CD14-positive monocyte (primary cell): Measurements from ENCODE around the gene SPNS3. TPM values are rescaled to one million over a fixed set of nuclear protein-coding genes. Genes with fewer than 3 reads are reported as not detected.

Experiments used
- DNase-seq, 3 donors: peaks; one replicate each; pipeline ENCODE4 v3.0.0-alpha.2; 2011 to 2022
- H2AFZ ChIP-seq: 2 replicates; pipeline ENCODE4 v1.6.0; 2012; ENCODE audit warnings: mild to moderate bottlenecking, low read depth, low read length, inconsistent platforms; ENCODE audit not compliant: insufficient read depth, poor library complexity, severe bottlenecking
- H3K27ac ChIP-seq, 2 donors: 1 replicate in 1 of 2; 2 replicates in 1 of 2; pipeline ENCODE4 v1.5.1; 2012 to 2013; ENCODE audit warnings: low read length in 2 of 2, control low read depth in 1 of 2, inconsistent platforms in 1 of 2, low read depth in 1 of 2, mild to moderate bottlenecking in 1 of 2
- H3K27me3 ChIP-seq, 2 donors: one replicate each; pipeline versions ENCODE4 v1.6.0 to v1.6.1; 2011 to 2013; ENCODE audit warnings: low read length in 2 of 2; ENCODE audit not compliant: control insufficient read depth in 2 of 2, insufficient read depth in 2 of 2
- H3K36me3 ChIP-seq, 2 donors: replicated peaks in 1 of 2; 1 replicate in 1 of 2; 2 replicates in 1 of 2; pipeline versions ENCODE4 v1.5.1 to v1.6.1; 2012 to 2013; ENCODE audit warnings: low read length in 2 of 2, control low read depth in 1 of 2, inconsistent platforms in 1 of 2, mild to moderate bottlenecking in 1 of 2; ENCODE audit not compliant: insufficient read depth in 2 of 2, control insufficient read depth in 1 of 2
- H3K4me1 ChIP-seq, 2 donors: 1 replicate in 1 of 2; 2 replicates in 1 of 2; pipeline versions ENCODE4 v1.5.1 to v1.6.1; 2012 to 2013; ENCODE audit warnings: low read length in 2 of 2, control low read depth in 1 of 2, inconsistent platforms in 1 of 2, mild to moderate bottlenecking in 1 of 2, moderate library complexity in 1 of 2; ENCODE audit not compliant: insufficient read depth in 2 of 2, control insufficient read depth in 1 of 2
- H3K4me2 ChIP-seq: replicated peaks from 2 replicates; pipeline ENCODE3; 2012; ENCODE audit warnings: low read length, moderate library complexity, mild to moderate bottlenecking; ENCODE audit not compliant: poor library complexity, severe bottlenecking; ENCODE audit errors: extremely low read depth
- H3K4me3 ChIP-seq, 3 experiments: fragments of 200-600 bp in 1 of 3; sonication (generic) in 1 of 3; replicated peaks in 1 of 3; 1 replicate in 2 of 3; 2 replicates in 1 of 3; pipeline ENCODE4 v1.5.1; 2011 to 2013; ENCODE audit warnings: low read length in 3 of 3, mild to moderate bottlenecking in 3 of 3, control low read depth in 2 of 3, low read depth in 2 of 3, inconsistent platforms in 1 of 3, moderate library complexity in 1 of 3
- H3K79me2 ChIP-seq: 2 replicates; pipeline ENCODE4 v1.6.0; 2012; ENCODE audit warnings: mild to moderate bottlenecking, control low read depth, inconsistent platforms, low read length, moderate library complexity; ENCODE audit not compliant: insufficient read depth
- H3K9ac ChIP-seq: 2 replicates; pipeline ENCODE4 v1.6.0; 2017; ENCODE audit warnings: low read length, mild to moderate bottlenecking; ENCODE audit not compliant: insufficient read depth, poor library complexity, severe bottlenecking
- H3K9me3 ChIP-seq, 2 donors: replicated peaks in 1 of 2; 1 replicate in 1 of 2; 2 replicates in 1 of 2; pipeline versions ENCODE4 v1.5.1 to v1.6.1; 2012 to 2013; ENCODE audit warnings: low read length in 2 of 2, control low read depth in 1 of 2; ENCODE audit not compliant: control insufficient read depth in 1 of 2, insufficient read depth in 1 of 2
- H4K20me1 ChIP-seq: 2 replicates; pipeline ENCODE4 v1.6.0; 2012; ENCODE audit warnings: mild to moderate bottlenecking, low read length, control low read depth, moderate library complexity; ENCODE audit not compliant: insufficient read depth
- H3K27ac Mint-ChIP-seq, 7 donors: one replicate each; pipeline ENCODE4 v1.8.0; 2020; ENCODE audit warnings: mild to moderate bottlenecking in 7 of 7, mixed read lengths in 7 of 7, moderate library complexity in 6 of 7, inconsistent platforms in 2 of 7
- H3K27me3 Mint-ChIP-seq, 3 donors: one replicate each; pipeline ENCODE4 v1.8.0; 2021 to 2022; ENCODE audit warnings: low read depth in 3 of 3, mild to moderate bottlenecking in 3 of 3, mixed read lengths in 3 of 3, moderate library complexity in 3 of 3, inconsistent platforms in 1 of 3
- H3K36me3 Mint-ChIP-seq, 2 donors: one replicate each; pipeline ENCODE4 v1.8.0; 2020; ENCODE audit warnings: mixed read lengths in 2 of 2, inconsistent platforms in 1 of 2, mild to moderate bottlenecking in 1 of 2
- H3K4me1 Mint-ChIP-seq: one replicate; pipeline ENCODE4 v1.8.0; 2020; ENCODE audit warnings: mild to moderate bottlenecking, mixed read lengths
- H3K4me3 Mint-ChIP-seq, 2 donors: one replicate each; pipeline ENCODE4 v1.8.0; 2020; ENCODE audit warnings: mild to moderate bottlenecking in 2 of 2, mixed read lengths in 2 of 2, moderate library complexity in 1 of 2
- H3K9me3 Mint-ChIP-seq, 7 donors: one replicate each; pipeline ENCODE4 v1.8.0; 2020 to 2022; ENCODE audit warnings: mixed read lengths in 7 of 7, mild to moderate bottlenecking in 6 of 7, moderate library complexity in 6 of 7, inconsistent platforms in 2 of 7
- WGBS: methylation state at CpG from one replicate; pipeline ENCODE4 v1.1.5; 2013; ENCODE audit warnings: missing lambda C conversion rate; ENCODE audit not compliant: insufficient coverage; 5-methylcytosine and 5-hydroxymethylcytosine counted together
- intact Hi-C, 2 donors: fragments of 100-400 bp; cut with micrococcal nuclease; formaldehyde crosslinking; loops; one replicate each; pipeline versions ENCODE4 v1.15.0 to v1.15.1; 2023
- polyA plus RNA-seq, 3 donors: library from polyadenylated mRNA; depleted of rRNA in 1 of 3; unstranded in 2 of 3; stranded (reverse) in 1 of 3; fragments of 300-500 nt in 2 of 3; fragments of >200 nt in 1 of 3; fragmentation: Illumina TruSeq in 2 of 3; gene quantifications; 1 replicate in 2 of 3; 2 replicates in 1 of 3; pipeline ENCODE4 v1.2.3, GENCODE V29; 2012 to 2021
- TF ChIP-seq, protein P1 (sequence below): fragments of 200-600 bp; IDR thresholded peaks from one replicate; pipeline ENCODE4 v1.8.0; 2022; ENCODE audit warnings: antibody characterized with exemption, mild to moderate bottlenecking

Gene SPNS3
- polyA plus RNA-seq, 3 donors, result 2.3 to 5.7 (median 4.5) TPM

DNA sequence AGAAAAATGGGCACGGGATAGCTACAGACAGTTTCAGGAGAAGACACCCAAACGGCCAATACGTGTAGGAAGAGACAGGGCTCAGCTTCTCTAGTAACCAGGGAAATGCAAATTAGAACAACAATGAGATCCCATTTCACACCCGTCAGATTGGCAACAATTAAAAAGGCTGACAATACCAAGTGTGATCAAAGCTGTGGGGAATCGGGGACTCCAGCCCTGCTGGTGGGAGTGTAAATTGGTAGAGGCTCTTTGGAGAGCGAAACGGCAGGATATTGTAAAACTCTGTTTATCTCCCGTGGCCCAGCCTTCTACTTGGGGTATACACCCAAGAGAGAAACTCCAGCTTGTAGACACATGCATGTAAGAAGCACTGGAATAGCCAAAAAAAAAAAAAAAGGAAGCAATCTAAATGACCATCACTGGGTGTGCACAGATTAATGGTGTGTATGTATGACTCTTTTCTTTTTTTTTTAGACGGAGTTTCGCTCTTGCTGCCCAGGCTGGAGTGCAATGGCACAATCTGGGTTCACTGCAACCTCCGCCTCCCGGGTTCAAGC is 93.9 kb downstream of the SPNS3 start:
- H3K27me3 Mint-ChIP-seq, result peaks cover 2 to 12% (median 9%) of the 10 kb centered on the region in 3 donors
- H3K4me1 Mint-ChIP-seq, result peaks cover 12% of the 10 kb centered on the region
- DNase-seq, result no peak
- no peaks in the 10 kb centered on the region for H3K9me3 Mint-ChIP-seq
- no peaks in the 10 kb centered on the region for H3K9me3 ChIP-seq
- H3K79me2 ChIP-seq, result no peaks in the 10 kb centered on the region
- H3K27ac ChIP-seq, result no peak overlapping the region
- H2AFZ ChIP-seq, result no peak overlapping the region
- no peak overlapping the region for H3K9ac ChIP-seq
- no peak overlapping the region for H3K4me2 ChIP-seq
- no peaks in the 10 kb centered on the region for H3K36me3 ChIP-seq
- H3K4me1 ChIP-seq, result peaks cover 7 to 9% of the 10 kb centered on the region in 2 donors
- no peak overlapping the region for H3K4me3 ChIP-seq
- TF ChIP-seq, protein P1, sequence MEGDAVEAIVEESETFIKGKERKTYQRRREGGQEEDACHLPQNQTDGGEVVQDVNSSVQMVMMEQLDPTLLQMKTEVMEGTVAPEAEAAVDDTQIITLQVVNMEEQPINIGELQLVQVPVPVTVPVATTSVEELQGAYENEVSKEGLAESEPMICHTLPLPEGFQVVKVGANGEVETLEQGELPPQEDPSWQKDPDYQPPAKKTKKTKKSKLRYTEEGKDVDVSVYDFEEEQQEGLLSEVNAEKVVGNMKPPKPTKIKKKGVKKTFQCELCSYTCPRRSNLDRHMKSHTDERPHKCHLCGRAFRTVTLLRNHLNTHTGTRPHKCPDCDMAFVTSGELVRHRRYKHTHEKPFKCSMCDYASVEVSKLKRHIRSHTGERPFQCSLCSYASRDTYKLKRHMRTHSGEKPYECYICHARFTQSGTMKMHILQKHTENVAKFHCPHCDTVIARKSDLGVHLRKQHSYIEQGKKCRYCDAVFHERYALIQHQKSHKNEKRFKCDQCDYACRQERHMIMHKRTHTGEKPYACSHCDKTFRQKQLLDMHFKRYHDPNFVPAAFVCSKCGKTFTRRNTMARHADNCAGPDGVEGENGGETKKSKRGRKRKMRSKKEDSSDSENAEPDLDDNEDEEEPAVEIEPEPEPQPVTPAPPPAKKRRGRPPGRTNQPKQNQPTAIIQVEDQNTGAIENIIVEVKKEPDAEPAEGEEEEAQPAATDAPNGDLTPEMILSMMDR, result no peak
- no peak overlapping the region for H3K27ac Mint-ChIP-seq
- H3K27me3 ChIP-seq, result no peaks in the 10 kb centered on the region
- no peak overlapping the region for H3K4me3 Mint-ChIP-seq
- intact Hi-C loops, result no loop called here
- no peaks in the 10 kb centered on the region for H4K20me1 ChIP-seq
- WGBS, result 90% methylated on average over 7 of the region's 12 CpGs
- no peaks in the 10 kb centered on the region for H3K36me3 Mint-ChIP-seq

- DNase-seq, result no peak
- Histone ChIP-seq H2AFZ (no peak overlapping the region), H3K9me3 (no peaks in the 10 kb centered on the region), H3K4me1 (peaks cover 7 to 9% of the 10 kb centered on the region in 2 donors), H3K9ac (no peak overlapping the region), H3K4me3 (no peak overlapping the region), H3K36me3 (no peaks in the 10 kb centered on the region), H4K20me1 (no peaks in the 10 kb centered on the region), H3K79me2 (no peaks in the 10 kb centered on the region), H3K4me2 (no peak overlapping the region), H3K27ac (no peak overlapping the region), H3K27me3 (no peaks in the 10 kb centered on the region)
- Mint-ChIP-seq H3K9me3 (no peaks in the 10 kb centered on the region), H3K4me3 (no peak overlapping the region), H3K27me3 (peaks cover 7 to 15% (median 13%) of the 10 kb centered on the region in 3 donors), H3K4me1 (peaks cover 15% of the 10 kb centered on the region), H3K27ac (peak overlapping the region in 2 of 7 donors; percentile 41 to 61), H3K36me3 (no peaks in the 10 kb centered on the region)
- intact Hi-C loops, result no loop called here
- TF ChIP-seq, protein P1, result no peak
- WGBS, result 91% methylated on average over 8 of the region's 13 CpGs
These were observed 95.9 kb downstream of the SPNS3 start for GRCh38 chr17:4529533-4530152.
